ENCODE measurements around the gene APBB3.

Gene APBB3

GRCh38 chr5:140576776-140577201 lies 12.4 kb upstream of the APBB3 start:
- in situ Hi-C loops (cut with MboI; ENCODE audit: low sequenced_read_pairs, unreplicated experiment), result no loop called here
- no peak for DNase-seq (ENCODE audit: low spot score)
- TF ChIP-seq CTCF (IDR thresholded peaks at IDR 0.05; ENCODE audit: borderline replicate concordance, control extremely low read depth, extremely low read depth, insufficient read depth, missing control alignments), result no peak

DNA sequence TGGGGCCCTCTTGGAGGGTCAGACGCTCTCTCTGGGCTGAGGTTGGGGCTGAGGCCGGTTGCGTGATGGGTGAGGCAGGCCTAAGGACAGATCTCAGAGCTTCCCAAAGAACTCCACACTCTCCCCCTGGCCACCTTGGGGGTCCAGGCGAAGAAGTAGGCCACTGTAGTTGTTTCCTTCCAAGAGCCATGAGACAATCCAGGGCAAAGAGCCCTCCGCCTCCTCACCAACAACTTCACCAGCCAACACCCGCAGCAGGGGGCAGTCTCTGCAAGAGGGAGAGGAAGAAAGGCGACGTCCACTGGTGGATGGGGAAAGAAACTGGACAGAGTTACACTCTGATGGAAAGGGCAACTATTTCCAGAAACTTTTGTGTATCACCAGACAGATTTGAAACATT lies 10.9 kb upstream of the APBB3 start:
- no peak for TF ChIP-seq CTCF (IDR thresholded peaks at IDR 0.05; ENCODE audit: borderline replicate concordance, control extremely low read depth, extremely low read depth, insufficient read depth, missing control alignments)
- in situ Hi-C loops (cut with MboI; ENCODE audit: low sequenced_read_pairs, unreplicated experiment), result no loop called here
- DNase-seq (ENCODE audit: low spot score), result no peak

DNA sequence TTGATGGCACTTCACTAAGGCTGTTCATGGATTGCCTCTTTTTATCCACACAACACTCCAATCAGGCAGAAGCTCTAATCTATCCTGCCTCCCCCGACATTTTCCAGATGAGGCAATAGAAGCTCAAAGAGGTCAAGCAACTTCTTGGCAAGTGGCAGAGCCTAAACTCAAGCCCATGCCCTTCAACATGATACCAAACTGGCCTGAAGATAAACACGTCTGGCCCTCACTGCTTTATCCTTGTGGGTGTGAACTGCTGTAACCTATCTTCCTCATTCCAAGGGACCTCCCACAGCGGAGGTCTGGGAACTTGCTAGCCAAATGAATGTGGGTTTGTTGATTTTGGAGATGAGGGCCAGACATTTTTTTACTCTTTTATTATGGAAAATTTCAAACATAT lies 9.8 kb upstream of the APBB3 start:
- no peak for TF ChIP-seq CTCF (IDR thresholded peaks at IDR 0.05; ENCODE audit: borderline replicate concordance, control extremely low read depth, extremely low read depth, insufficient read depth, missing control alignments)
- in situ Hi-C loops (cut with MboI; ENCODE audit: low sequenced_read_pairs, unreplicated experiment), result no loop called here
- no peak for DNase-seq (ENCODE audit: low spot score)

DNA sequence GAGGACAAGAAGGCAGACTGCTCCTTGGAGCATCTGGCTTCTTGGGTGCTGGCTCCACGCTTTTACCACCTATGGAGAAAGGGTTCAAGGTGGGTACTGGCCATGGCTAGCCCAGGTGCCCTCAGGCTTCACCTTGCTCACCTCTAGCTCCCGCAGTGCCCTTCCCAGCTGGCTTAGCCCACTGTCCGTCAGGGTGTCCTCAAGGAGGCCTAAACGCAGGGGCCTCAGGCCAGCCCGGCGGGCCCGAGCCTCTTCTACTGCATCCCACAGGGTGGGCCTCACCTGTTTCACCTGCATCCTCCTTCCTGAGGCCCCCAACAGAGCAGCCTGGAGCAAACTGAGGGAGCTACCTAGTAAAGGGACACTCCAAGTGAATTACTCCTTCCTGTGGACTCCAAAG lies 9.3 kb upstream of the APBB3 start:
- TF ChIP-seq CTCF (IDR thresholded peaks at IDR 0.05; ENCODE audit: borderline replicate concordance, control extremely low read depth, extremely low read depth, insufficient read depth, missing control alignments), result no peak
- no peak for DNase-seq (ENCODE audit: low spot score)
- in situ Hi-C loops (cut with MboI; ENCODE audit: low sequenced_read_pairs, unreplicated experiment), result no loop called here

DNA sequence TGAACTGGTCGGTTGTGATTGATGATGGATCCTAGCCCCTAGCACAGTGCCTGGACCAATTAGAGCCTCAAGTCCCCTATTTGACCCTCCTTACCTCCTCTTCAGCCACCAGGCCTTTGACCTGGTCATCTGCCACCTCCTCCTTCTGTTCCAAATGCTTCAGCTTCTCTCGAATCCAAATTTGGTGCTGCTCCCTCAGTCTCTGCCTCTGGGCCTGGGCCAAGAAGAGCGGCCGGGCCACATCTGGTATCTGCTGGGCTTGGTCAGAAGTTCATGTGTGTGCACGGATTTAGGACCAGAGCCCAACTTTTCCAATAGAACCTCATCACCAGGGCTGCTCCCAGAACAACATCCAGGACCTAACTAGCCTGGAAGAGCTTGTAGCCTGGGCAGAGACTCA lies 6.7 kb upstream of the APBB3 start:
- in situ Hi-C loops (cut with MboI; ENCODE audit: low sequenced_read_pairs, unreplicated experiment), result no loop called here
- TF ChIP-seq CTCF (IDR thresholded peaks at IDR 0.05; ENCODE audit: borderline replicate concordance, control extremely low read depth, extremely low read depth, insufficient read depth, missing control alignments), result no peak
- no peak for DNase-seq (ENCODE audit: low spot score)

DNA sequence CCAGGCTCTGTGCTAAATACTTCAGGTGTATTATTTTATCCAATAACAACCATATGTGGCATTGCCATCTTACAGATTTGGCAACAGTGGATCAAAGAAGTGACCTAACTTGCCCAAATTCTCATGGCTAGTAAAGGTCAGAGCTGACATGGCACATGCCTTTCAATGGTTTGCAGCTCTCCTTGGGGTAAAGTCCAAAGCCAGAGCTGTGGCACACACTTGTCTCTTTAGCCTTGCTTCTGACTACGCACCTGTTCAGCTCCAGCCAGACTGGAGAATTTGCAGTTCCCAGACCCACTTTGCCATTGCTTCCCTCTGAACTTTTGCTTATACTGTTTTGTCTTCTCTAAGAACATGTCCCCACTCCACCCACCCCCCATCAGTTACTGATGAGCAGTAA lies 6.1 kb upstream of the APBB3 start:
- no peak for TF ChIP-seq CTCF (IDR thresholded peaks at IDR 0.05; ENCODE audit: borderline replicate concordance, control extremely low read depth, extremely low read depth, insufficient read depth, missing control alignments)
- no peak for DNase-seq (ENCODE audit: low spot score)
- in situ Hi-C loops (cut with MboI; ENCODE audit: low sequenced_read_pairs, unreplicated experiment), result no loop called here

DNA sequence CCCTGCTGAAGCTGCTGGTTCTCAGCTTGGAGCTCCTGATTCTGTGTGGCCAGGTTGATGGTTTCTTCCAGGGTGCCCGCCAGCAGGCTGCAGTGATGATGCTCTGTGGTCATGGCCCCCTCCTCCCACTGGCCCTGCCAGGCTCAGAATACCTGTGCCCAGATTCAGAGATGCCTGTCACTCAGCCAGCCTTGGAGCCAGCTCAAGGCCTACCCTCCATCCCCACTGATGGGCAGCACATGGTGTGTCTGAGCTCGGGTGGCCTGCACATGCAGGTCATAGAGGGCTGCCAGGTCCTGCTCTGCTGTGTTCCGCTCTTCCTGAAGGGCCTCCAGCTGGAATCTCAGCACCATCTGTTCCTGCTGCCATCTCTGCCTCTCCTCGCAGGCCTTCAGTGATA lies 5.7 kb upstream of the APBB3 start:
- no peak for TF ChIP-seq CTCF (IDR thresholded peaks at IDR 0.05; ENCODE audit: borderline replicate concordance, control extremely low read depth, extremely low read depth, insufficient read depth, missing control alignments)
- in situ Hi-C loops (cut with MboI; ENCODE audit: low sequenced_read_pairs, unreplicated experiment), result no loop called here
- DNase-seq (ENCODE audit: low spot score), result no peak
